MM.1S (cell line): Measurements from ENCODE around the gene RAB39A.

ENCODE experiments used
- DNase-seq: peaks from one replicate; pipeline ENCODE4 v3.0.0-alpha.2; 2015
- H2AFZ ChIP-seq: fragments of 300-600 bp; sonication (generic); 2 replicates; pipeline ENCODE4 v1.6.0; 2016; ENCODE audit warnings: antibody characterized with exemption, low read length
- H3F3A ChIP-seq: fragments of 300-600 bp; sonication (generic); 2 replicates; pipeline ENCODE4 v1.6.1; 2016; ENCODE audit warnings: mild to moderate bottlenecking, antibody characterized with exemption, low read length, moderate library complexity, mixed read lengths; ENCODE audit not compliant: insufficient read depth
- H3K27ac ChIP-seq: fragments of 300-600 bp; sonication (generic); 2 replicates; pipeline ENCODE4 v1.5.1; 2016; ENCODE audit warnings: mild to moderate bottlenecking, low read length
- H3K27me3 ChIP-seq: fragments of 300-600 bp; sonication (generic); replicated peaks from 2 replicates; pipeline ENCODE4 v1.6.0; 2016; ENCODE audit warnings: low read length; ENCODE audit not compliant: insufficient read depth
- H3K36me3 ChIP-seq: fragments of 300-600 bp; sonication (generic); replicated peaks from 2 replicates; pipeline ENCODE4 v1.6.1; 2016; ENCODE audit warnings: mild to moderate bottlenecking, low read length, mixed read lengths; ENCODE audit not compliant: insufficient read depth
- H3K4me1 ChIP-seq: fragments of 300-600 bp; sonication (generic); 2 replicates; pipeline ENCODE4 v1.6.1; 2016; ENCODE audit warnings: low read length, mixed read lengths
- H3K4me2 ChIP-seq: fragments of 300-600 bp; sonication (generic); 2 replicates; pipeline ENCODE4 v1.6.0; 2016; ENCODE audit warnings: low read depth, low read length
- H3K4me3 ChIP-seq: fragments of 300-600 bp; sonication (generic); 2 replicates; pipeline ENCODE4 v1.5.1; 2016; ENCODE audit warnings: low read length, mixed read lengths
- H3K79me2 ChIP-seq: fragments of 300-600 bp; sonication (generic); 2 replicates; pipeline ENCODE4 v1.6.1; 2016; ENCODE audit warnings: mixed run types, low read length, mixed read lengths
- H3K9ac ChIP-seq: fragments of 300-600 bp; sonication (generic); 2 replicates; pipeline ENCODE4 v1.6.1; 2016; ENCODE audit warnings: low read length, mixed read lengths
- H3K9me2 ChIP-seq: fragments of 300-600 bp; sonication (generic); replicated peaks from 2 replicates; pipeline ENCODE4 v1.6.1; 2016; ENCODE audit warnings: mild to moderate bottlenecking, low read length, mixed read lengths; ENCODE audit not compliant: insufficient read depth
- H3K9me3 ChIP-seq: fragments of 300-600 bp; sonication (generic); replicated peaks from 2 replicates; pipeline ENCODE4 v1.6.1; 2016; ENCODE audit warnings: mild to moderate bottlenecking, low read length, mixed read lengths; ENCODE audit not compliant: insufficient read depth
- H4K20me1 ChIP-seq: fragments of 300-600 bp; sonication (generic); 2 replicates; pipeline ENCODE4 v1.6.1; 2016; ENCODE audit warnings: mild to moderate bottlenecking, low read length, moderate library complexity, mixed read lengths; ENCODE audit not compliant: insufficient read depth
- CTCF ChIP-seq: fragments of 300-600 bp; sonication (generic); IDR thresholded peaks from 2 replicates; pipeline ENCODE4 v1.5.1; 2016; ENCODE audit warnings: antibody characterized with exemption, low read length, mixed read lengths
- EZH2 ChIP-seq: fragments of 300-600 bp; sonication (generic); optimal IDR thresholded peaks from 2 replicates; pipeline ENCODE3; 2017; ENCODE audit warnings: low read depth, mild to moderate bottlenecking, antibody characterized with exemption, low read length, mixed read lengths
- EZH2phosphoT487 ChIP-seq: fragments of 300-600 bp; sonication (generic); IDR thresholded peaks from 2 replicates; pipeline ENCODE4 v1.6.1; 2018; ENCODE audit warnings: antibody characterized with exemption, low read length

RAB39A gene

GRCh38 chr11:107951155-107951554 is 22.9 kb downstream of the RAB39A start:
- Histone ChIP-seq H3F3A (no peaks in the 10 kb centered on the region), H2AFZ (no peak overlapping the region), H4K20me1 (no peaks in the 10 kb centered on the region), H3K4me2 (no peak overlapping the region), H3K4me3 (no peak overlapping the region), H3K9me2 (no peaks in the 10 kb centered on the region), H3K27me3 (no peaks in the 10 kb centered on the region), H3K79me2 (no peaks in the 10 kb centered on the region), H3K9me3 (no peaks in the 10 kb centered on the region), H3K4me1 (no peaks in the 10 kb centered on the region), H3K27ac (no peak overlapping the region), H3K36me3 (no peaks in the 10 kb centered on the region), H3K9ac (no peak overlapping the region)
- TF ChIP-seq EZH2phosphoT487: no peak
- TF ChIP-seq CTCF: no peak
- no peak for TF ChIP-seq EZH2
- no peak for DNase-seq

- no peaks in the 10 kb centered on the region for H3K9me3 ChIP-seq
- no peaks in the 10 kb centered on the region; the same call in 1 of the 2 replicates for H3F3A ChIP-seq
- no peak for TF ChIP-seq EZH2phosphoT487
- no peak for TF ChIP-seq CTCF
- TF ChIP-seq EZH2: no peak
These were observed 25.2 kb downstream of the RAB39A start for GRCh38 chr11:107953446-107953845.

GRCh38 chr11:107956543-107956942 is 28.3 kb downstream of the RAB39A start:
- no peaks in the 10 kb centered on the region for H3K9me2 ChIP-seq
- no peaks in the 10 kb centered on the region for H3K79me2 ChIP-seq
- no peak overlapping the region for H2AFZ ChIP-seq
- no peak overlapping the region for H3K4me3 ChIP-seq
- no peaks in the 10 kb centered on the region for H3K27me3 ChIP-seq
- no peaks in the 10 kb centered on the region for H3K4me1 ChIP-seq
- no peak overlapping the region for H3K27ac ChIP-seq
- no peak for DNase-seq
- H3K9me3 ChIP-seq: no peaks in the 10 kb centered on the region
- no peak overlapping the region for H3K4me2 ChIP-seq
- no peak for TF ChIP-seq CTCF
- TF ChIP-seq EZH2phosphoT487: no peak
- no peak for TF ChIP-seq EZH2
- H3K36me3 ChIP-seq: no peaks in the 10 kb centered on the region
- H3F3A ChIP-seq: no peaks in the 10 kb centered on the region; the same call in 1 of the 2 replicates
- H3K9ac ChIP-seq: no peak overlapping the region
- H4K20me1 ChIP-seq: no peaks in the 10 kb centered on the region

More at GRCh38 chr11:107953446-107953845, 25.2 kb downstream of the RAB39A start:
- Histone ChIP-seq H3K4me3 (no peak overlapping the region), H3K9ac (no peak overlapping the region), H4K20me1 (no peaks in the 10 kb centered on the region), H3K27me3 (no peaks in the 10 kb centered on the region), H3K4me2 (no peak overlapping the region), H3K27ac (no peak overlapping the region), H3K9me2 (no peaks in the 10 kb centered on the region), H3K79me2 (no peaks in the 10 kb centered on the region), H2AFZ (no peak overlapping the region), H3K4me1 (no peaks in the 10 kb centered on the region), H3K36me3 (no peaks in the 10 kb centered on the region)
- no peak for DNase-seq
